Measurements from ENCODE around the gene CEP63. TPM values are rescaled to one million over a fixed set of nuclear protein-coding genes. Genes with fewer than 3 reads are reported as not detected.

CEP63 gene
- polyA plus RNA-seq, 3 donors, result 11.1 to 18.8 (median 17.2) TPM

DNA sequence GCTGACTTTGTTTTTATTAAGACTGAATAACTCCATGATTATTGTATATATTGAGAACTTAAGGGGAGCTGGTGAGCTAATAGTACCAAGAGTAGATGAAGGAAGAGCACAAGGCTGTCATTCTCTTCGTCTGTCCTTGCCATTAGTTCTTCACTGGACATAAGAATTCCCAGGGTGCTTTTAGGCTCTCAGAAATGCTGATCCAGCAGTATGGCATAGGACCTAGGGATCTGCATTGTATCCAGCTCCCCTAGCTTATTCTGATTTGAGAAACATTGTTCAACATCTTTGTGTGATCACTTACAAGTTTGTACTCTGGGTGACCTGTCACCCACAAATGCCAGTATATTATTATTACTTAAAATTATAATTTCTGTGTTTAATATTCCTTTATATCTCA is 47.6 kb downstream of the CEP63 start:
- no peaks in the 10 kb centered on the region for H3K27me3 ChIP-seq (ENCODE audit: control insufficient read depth in 2 of 2, insufficient read depth in 2 of 2, low read length in 2 of 2)
- intact Hi-C loops (cut with micrococcal nuclease), result no loop called here
- H3K4me2 ChIP-seq (replicated peaks; ENCODE audit: extremely low read depth, low read length, poor library complexity, severe bottlenecking), result no peak overlapping the region
- Mint-ChIP-seq H3K27ac (no peak overlapping the region), H3K27me3 (ENCODE audit: low read depth in 3 of 3) (no peaks in the 10 kb centered on the region), H3K4me3 (no peak overlapping the region), H3K4me1 (no peaks in the 10 kb centered on the region), H3K9me3 (no peaks in the 10 kb centered on the region), H3K36me3 (peaks cover 23 to 29% of the 10 kb centered on the region in 2 donors)
- H3K79me2 ChIP-seq (ENCODE audit: insufficient read depth, low read length), result peaks cover 15% of the 10 kb centered on the region
- peaks cover 16 to 25% of the 10 kb centered on the region in 2 donors for H3K4me1 ChIP-seq (ENCODE audit: control insufficient read depth in 1 of 2, insufficient read depth in 2 of 2, low read length in 2 of 2)
- H3K36me3 ChIP-seq (replicated peaks in 1 of 2; ENCODE audit: control insufficient read depth in 1 of 2, insufficient read depth in 2 of 2, low read length in 2 of 2), result peaks cover 23 to 29% of the 10 kb centered on the region in 2 donors
- H3K4me3 ChIP-seq (replicated peaks in 1 of 3; ENCODE audit: low read depth in 2 of 3, low read length in 3 of 3), result no peak overlapping the region
- H3K27ac ChIP-seq (ENCODE audit: low read depth in 1 of 2, low read length in 2 of 2), result peak overlapping the region in 1 of 2 donors; percentile 0
- no peak overlapping the region for H3K9ac ChIP-seq (ENCODE audit: insufficient read depth, low read length, poor library complexity, severe bottlenecking)
- no peaks in the 10 kb centered on the region for H3K9me3 ChIP-seq (replicated peaks in 1 of 2; ENCODE audit: control insufficient read depth in 1 of 2, insufficient read depth in 1 of 2, low read length in 2 of 2)
- H2AFZ ChIP-seq (ENCODE audit: insufficient read depth, low read depth, low read length, poor library complexity, severe bottlenecking), result no peak overlapping the region
- WGBS (ENCODE audit: insufficient coverage), result 82% methylated on average over 1 of the region's 1 CpG
- DNase-seq, result no peak
- TF ChIP-seq CTCF (IDR thresholded peaks at IDR 0.05), result no peak
- H4K20me1 ChIP-seq (ENCODE audit: insufficient read depth, low read length), result no peaks in the 10 kb centered on the region

DNA sequence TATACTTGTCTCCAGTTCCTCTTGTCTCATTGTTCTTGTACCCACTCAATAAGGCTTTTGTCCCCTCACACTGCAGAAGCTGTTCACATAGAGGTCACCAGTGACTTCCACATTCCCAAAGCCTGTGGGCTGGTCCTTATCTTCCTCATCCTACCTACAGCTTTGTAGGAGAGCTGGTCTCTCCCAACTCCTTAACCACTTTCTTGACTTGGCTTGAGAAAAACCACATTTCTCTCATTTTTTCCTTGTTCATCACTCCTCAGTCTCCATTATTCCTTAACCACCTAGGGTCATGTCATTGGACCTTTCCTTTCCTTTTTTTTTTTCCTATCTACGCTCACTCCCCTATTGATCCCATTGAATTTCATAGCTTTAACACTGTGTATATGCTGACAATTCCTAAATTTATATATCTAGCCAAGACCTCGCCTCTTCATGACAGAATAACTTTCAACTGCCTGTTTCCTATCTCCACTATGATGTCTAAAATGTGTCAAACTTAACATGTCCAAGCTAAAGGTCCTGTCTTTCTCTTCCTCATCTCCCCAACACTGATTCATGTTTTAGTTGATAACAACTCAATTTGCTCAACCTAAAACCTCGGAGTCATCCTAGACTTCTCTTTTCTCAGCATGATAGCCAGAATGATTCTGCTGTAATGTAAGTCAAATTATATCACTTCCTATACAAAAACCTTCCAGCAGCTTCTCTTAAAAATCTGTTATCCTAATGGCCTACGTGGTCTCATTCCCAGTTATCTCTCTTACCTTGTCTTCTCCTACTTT is 49.5 kb downstream of the CEP63 start:
- H2AFZ ChIP-seq (ENCODE audit: insufficient read depth, low read depth, low read length, poor library complexity, severe bottlenecking), result peak overlapping the region; percentile 32
- no peaks in the 10 kb centered on the region for H3K9me3 Mint-ChIP-seq
- H3K4me3 ChIP-seq (replicated peaks in 1 of 3; ENCODE audit: low read depth in 2 of 3, low read length in 3 of 3), result no peak overlapping the region
- H3K4me1 ChIP-seq (ENCODE audit: control insufficient read depth in 1 of 2, insufficient read depth in 2 of 2, low read length in 2 of 2), result peaks cover 16 to 25% of the 10 kb centered on the region in 2 donors
- H3K4me2 ChIP-seq (replicated peaks; ENCODE audit: extremely low read depth, low read length, poor library complexity, severe bottlenecking), result peak overlapping the region; percentile 18
- no peak for TF ChIP-seq CTCF (IDR thresholded peaks at IDR 0.05)
- H3K27me3 ChIP-seq (ENCODE audit: control insufficient read depth in 2 of 2, insufficient read depth in 2 of 2, low read length in 2 of 2), result no peaks in the 10 kb centered on the region
- no peaks in the 10 kb centered on the region for H3K9me3 ChIP-seq (replicated peaks in 1 of 2; ENCODE audit: control insufficient read depth in 1 of 2, insufficient read depth in 1 of 2, low read length in 2 of 2)
- no peak overlapping the region for H3K27ac Mint-ChIP-seq
- H4K20me1 ChIP-seq (ENCODE audit: insufficient read depth, low read length), result no peaks in the 10 kb centered on the region
- peak overlapping the region in 1 of 2 donors; percentile 79 for H3K27ac ChIP-seq (ENCODE audit: low read depth in 1 of 2, low read length in 2 of 2)
- intact Hi-C loops (cut with micrococcal nuclease), result no loop called here
- DNase-seq, result peak; percentile 61 to 63 (median 62)
- no peaks in the 10 kb centered on the region for H3K27me3 Mint-ChIP-seq (ENCODE audit: low read depth in 3 of 3)
- H3K4me1 Mint-ChIP-seq, result no peaks in the 10 kb centered on the region
- peaks cover 30 to 37% of the 10 kb centered on the region in 2 donors for H3K36me3 Mint-ChIP-seq
- WGBS (ENCODE audit: insufficient coverage), result 7% methylated on average over 1 of the region's 4 CpGs
- H3K4me3 Mint-ChIP-seq, result no peak overlapping the region
- peaks cover 5% of the 10 kb centered on the region for H3K79me2 ChIP-seq (ENCODE audit: insufficient read depth, low read length)
- no peak overlapping the region for H3K9ac ChIP-seq (ENCODE audit: insufficient read depth, low read length, poor library complexity, severe bottlenecking)
- peaks cover 33 to 48% of the 10 kb centered on the region in 2 donors for H3K36me3 ChIP-seq (replicated peaks in 1 of 2; ENCODE audit: control insufficient read depth in 1 of 2, insufficient read depth in 2 of 2, low read length in 2 of 2)
